ENCODE results near the gene WDR91.

DNA sequence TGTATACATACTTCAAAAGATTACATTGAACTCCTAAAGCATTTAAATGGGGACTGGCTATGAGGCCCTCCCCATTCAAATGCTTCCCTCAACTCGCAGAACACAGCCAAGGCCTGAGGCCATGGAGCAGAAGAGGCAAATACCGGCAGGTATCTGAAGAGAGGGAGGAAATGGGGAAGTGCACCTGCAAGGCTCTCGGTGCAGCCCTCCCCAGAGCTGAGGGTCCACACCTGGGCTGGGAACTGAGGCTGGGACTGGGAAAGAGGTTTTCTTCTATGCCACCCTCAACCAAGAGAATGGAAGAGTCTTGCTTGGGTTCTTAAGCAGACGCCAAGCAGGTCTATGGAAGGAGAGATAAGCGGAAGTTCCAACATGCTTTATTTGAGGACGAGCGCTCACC is 27.8 kb downstream of the WDR91 start:
- TF ChIP-seq, protein P1, sequence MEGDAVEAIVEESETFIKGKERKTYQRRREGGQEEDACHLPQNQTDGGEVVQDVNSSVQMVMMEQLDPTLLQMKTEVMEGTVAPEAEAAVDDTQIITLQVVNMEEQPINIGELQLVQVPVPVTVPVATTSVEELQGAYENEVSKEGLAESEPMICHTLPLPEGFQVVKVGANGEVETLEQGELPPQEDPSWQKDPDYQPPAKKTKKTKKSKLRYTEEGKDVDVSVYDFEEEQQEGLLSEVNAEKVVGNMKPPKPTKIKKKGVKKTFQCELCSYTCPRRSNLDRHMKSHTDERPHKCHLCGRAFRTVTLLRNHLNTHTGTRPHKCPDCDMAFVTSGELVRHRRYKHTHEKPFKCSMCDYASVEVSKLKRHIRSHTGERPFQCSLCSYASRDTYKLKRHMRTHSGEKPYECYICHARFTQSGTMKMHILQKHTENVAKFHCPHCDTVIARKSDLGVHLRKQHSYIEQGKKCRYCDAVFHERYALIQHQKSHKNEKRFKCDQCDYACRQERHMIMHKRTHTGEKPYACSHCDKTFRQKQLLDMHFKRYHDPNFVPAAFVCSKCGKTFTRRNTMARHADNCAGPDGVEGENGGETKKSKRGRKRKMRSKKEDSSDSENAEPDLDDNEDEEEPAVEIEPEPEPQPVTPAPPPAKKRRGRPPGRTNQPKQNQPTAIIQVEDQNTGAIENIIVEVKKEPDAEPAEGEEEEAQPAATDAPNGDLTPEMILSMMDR (IDR thresholded peaks at IDR 0.05; ENCODE audit: insufficient read depth, low read depth, low read length), result no peak
- TF ChIP-seq EZH2 (IDR thresholded peaks at IDR 0.05; ENCODE audit: insufficient read depth, low read length), result no peak

All from astrocyte (in vitro differentiated cells and primary cell).